GM10248 (cell line): Measurements from ENCODE around the gene DMRTA1.

Experiments
- CTCF ChIA-PET: fragments of 300-600 bp; sonication (Branson Sonifier 250); formaldehyde crosslinking; extraction: SDS; loops from one replicate; lab custom pipeline; 2021; ENCODE audit warnings: antibody characterized with exemption; lab: Yijun Ruan, JAX
- POLR2A ChIA-PET: fragments of 350-650 bp; sonication (Branson Sonifier 250); formaldehyde crosslinking; extraction: SDS; loops from one replicate; lab custom pipeline; 2020; ENCODE audit warnings: antibody characterized with exemption; lab: Yijun Ruan, JAX
- DNase-seq: peaks from one replicate; pipeline ENCODE4 v3.0.0; 2012; ENCODE audit errors: extremely low spot score
- CTCF ChIP-seq: IDR thresholded peaks from 2 replicates; pipeline ENCODE4 v1.5.1; 2012; ENCODE audit warnings: mild to moderate bottlenecking, low read depth; ENCODE audit errors: extremely low read depth, missing control alignments, control extremely low read depth

The DMRTA1 gene

GRCh38 chr9:22446589-22446949 is at the start of gene DMRTA1:
Gene DMRTA1 (plus strand): TSS chr9:22446824. CDS start chr9:22447066, 242 bp downstream.
- ChIA-PET POLR2A (no interaction called here), CTCF (no interaction called here)
- peak; percentile 13 for DNase-seq
- TF ChIP-seq CTCF, result no peak

- ChIA-PET CTCF (interaction anchor here (1.3 to 1.6 kb wide), 2 partner anchors 10 to 12 kb away, joined by 4 to 5 read pairs; no protein-coding TSS in a partner anchor), POLR2A (no interaction called here)
- DNase-seq, result no peak
- TF ChIP-seq CTCF, result no peak
Measured at GRCh38 chr9:22401671-22402070, 45.0 kb upstream of the DMRTA1 start.

GRCh38 chr9:22405869-22406659 is 40.6 kb upstream of the DMRTA1 start:
- DNase-seq, result no peak
- CTCF ChIA-PET, result interaction anchor here (1.0 to 1.1 kb wide), 2 partner anchors 8 to 10 kb away, joined by 3 read pairs; no protein-coding TSS in a partner anchor
- TF ChIP-seq CTCF, result no peak
- POLR2A ChIA-PET, result no interaction called here

- CTCF ChIA-PET, result no interaction called here
- no peak for DNase-seq
- POLR2A ChIA-PET, result no interaction called here
- TF ChIP-seq CTCF, result no peak
Measured at GRCh38 chr9:22413884-22414283, 32.7 kb upstream of the DMRTA1 start.

- POLR2A ChIA-PET, result no interaction called here
- CTCF ChIA-PET, result interaction anchor here (1.1 to 1.6 kb wide), 2 partner anchors 10 to 12 kb away, joined by 3 read pairs; no protein-coding TSS in a partner anchor
- DNase-seq, result no peak
- TF ChIP-seq CTCF, result no peak
Measured at GRCh38 chr9:22415941-22416691, 30.5 kb upstream of the DMRTA1 start.

GRCh38 chr9:22416692-22417060 is 29.9 kb upstream of the DMRTA1 start:
- DNase-seq, result no peak
- ChIA-PET POLR2A (no interaction called here), CTCF (no interaction called here)
- TF ChIP-seq CTCF, result no peak
